Globus pallidus (tissue), 1 donor: ENCODE results near the gene PREP.
"Not testable (repeated sequence)": the region's sequence is repeated elsewhere in the genome, so short reads cannot be mapped to it uniquely, and the experiment has no call there.

Experiments
- DNase-seq: peaks from one replicate; pipeline ENCODE4 v3.0.0-alpha.2; 2015; ENCODE audit warnings: low spot score

Gene PREP

DNA sequence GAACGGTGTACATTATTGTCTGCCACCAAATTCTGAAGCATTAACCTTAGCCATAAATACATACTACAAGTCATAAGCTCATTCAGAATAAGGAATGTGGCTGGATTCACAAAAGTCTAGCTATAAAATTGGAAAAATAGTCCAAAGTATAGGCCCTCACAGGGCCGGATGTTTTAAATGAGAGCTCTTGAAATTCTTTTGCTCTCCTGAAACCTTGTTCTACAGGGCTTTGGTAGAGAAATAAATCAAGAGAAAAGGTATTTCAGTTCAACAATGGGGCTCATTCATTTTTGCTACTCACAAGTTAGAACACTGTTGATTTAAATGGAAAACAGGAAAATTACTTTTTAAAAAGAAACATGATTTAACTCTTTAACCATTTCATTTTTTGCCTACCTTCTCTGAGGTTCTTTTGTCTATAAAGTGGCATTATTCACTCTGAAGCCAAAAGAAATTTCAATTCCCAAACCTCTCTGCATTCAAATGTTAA, 58.0 kb downstream of the PREP start:
- no peak for DNase-seq

DNA sequence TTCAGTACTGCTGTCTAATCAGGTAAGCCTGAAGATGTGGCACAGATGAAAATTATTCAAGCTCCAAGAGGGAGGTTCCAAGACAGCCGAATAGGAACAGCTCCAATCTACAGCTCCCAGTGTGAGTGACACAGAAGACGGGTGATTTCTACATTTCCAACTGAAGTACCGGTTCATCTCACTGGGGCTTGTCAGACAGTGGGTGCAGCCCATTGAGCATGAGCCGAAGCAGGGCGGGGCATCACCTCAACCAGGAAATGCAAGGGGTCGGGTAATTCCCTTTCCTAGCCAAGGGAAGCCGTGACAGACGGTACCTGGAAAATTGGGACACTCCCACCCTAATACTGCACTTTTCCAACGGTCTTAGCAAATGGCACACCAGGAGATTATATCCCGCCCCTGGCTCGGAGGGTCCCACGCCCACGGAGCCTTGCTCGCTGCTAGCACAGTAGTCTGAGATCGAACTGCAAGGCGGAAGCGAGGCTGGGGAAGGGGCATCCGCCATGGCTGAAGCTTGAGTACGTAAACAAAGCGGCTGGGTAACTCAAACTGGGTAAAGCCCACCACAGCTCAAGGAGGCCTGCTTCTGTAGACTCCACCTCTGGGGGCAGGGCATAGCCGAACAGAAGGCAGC, 64.4 kb downstream of the PREP start:
- not testable (repeated sequence) for DNase-seq

GRCh38 chr6:105336986-105337385, 65.9 kb downstream of the PREP start:
- no peak for DNase-seq

DNA sequence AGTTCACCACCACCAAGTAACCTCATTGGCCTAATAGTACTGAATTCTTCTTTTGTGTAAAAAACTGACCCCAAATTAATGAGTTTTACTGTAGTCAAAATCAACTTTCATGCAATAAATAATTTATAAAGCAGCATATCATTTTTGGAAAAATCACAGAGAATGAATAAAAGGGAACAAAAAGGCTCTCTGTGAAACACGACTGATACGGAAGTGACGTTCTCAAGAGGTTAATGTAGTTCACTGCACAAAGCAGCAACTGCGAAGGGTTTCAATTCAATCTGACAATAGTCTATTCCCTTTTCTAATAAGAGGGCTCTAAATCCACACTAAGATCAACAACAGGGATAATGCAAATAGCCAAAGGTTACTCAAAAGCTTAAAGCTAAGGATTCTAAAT, 70.3 kb downstream of the PREP start:
- DNase-seq: no peak

DNA sequence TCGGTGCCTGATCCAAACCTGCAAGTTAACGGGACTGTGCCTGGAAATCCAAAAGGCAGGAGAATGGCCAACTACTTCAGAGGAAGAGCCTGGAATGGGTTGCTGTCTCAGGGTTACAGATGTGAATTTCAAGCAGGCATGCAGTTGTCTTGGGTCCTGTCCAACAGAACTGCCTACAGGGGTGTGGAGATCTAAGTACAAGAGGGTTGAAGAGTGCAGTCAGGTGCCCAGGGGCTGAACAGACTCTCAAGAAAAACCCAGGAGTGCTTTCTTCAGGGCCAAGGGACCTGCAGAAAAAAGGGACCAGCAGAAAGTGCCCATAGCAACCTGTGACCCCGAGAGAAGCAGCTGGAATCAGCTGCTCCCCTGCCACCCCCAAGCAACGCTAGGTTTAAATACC, 71.0 kb downstream of the PREP start:
- DNase-seq: no peak

- no peak for DNase-seq
These were observed 72.0 kb downstream of the PREP start for GRCh38 chr6:105330913-105331312.

DNA sequence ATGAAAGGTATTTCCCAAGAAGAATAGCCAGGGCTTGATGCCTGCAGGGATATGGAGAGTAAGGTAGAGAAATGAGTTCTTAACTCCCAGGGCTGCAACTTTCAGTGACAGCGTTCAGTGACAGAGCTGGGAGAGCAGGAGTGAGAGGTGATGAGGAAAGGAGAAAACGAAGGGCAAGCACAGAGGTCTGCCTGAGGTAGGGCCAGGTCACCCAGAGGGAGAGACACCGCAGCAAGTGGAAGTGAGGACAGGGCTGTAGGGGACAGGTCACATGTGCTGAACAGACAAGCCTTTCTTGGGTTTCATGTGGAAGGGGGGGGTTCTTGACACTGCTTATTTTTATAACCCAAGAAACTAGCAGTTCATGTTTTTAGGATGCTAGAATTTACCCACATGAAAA, 72.5 kb downstream of the PREP start:
- DNase-seq: no peak

- no peak for DNase-seq
These were observed 75.8 kb downstream of the PREP start for GRCh38 chr6:105326833-105327770.

- no peak for DNase-seq
These were observed 76.7 kb downstream of the PREP start for GRCh38 chr6:105326216-105326615.

DNA sequence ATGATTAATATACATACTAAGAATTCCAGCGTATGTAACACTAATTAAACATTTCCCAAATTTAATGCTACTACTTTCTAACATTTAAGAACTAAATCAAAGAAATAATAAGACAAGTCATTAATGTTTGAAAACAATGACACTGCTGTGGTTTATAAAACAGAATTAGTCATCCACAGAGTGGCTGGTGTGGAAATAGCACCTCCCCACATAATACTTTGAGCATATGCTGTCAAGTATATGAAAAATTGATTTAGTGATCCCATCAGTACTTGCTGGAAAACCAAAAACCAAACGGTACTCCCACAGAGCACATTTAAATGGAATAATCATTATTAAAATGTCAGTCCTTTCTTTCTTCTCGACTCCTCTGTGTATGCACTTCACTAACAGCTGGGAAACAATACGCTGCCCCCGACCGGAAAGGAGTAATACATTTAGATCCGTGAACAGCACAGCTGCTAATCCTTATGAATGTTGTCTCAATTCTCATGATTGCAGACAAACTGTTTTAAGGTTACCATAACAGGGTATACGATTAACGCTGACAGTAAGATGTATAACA, 78.4 kb downstream of the PREP start:
- DNase-seq: no peak

DNA sequence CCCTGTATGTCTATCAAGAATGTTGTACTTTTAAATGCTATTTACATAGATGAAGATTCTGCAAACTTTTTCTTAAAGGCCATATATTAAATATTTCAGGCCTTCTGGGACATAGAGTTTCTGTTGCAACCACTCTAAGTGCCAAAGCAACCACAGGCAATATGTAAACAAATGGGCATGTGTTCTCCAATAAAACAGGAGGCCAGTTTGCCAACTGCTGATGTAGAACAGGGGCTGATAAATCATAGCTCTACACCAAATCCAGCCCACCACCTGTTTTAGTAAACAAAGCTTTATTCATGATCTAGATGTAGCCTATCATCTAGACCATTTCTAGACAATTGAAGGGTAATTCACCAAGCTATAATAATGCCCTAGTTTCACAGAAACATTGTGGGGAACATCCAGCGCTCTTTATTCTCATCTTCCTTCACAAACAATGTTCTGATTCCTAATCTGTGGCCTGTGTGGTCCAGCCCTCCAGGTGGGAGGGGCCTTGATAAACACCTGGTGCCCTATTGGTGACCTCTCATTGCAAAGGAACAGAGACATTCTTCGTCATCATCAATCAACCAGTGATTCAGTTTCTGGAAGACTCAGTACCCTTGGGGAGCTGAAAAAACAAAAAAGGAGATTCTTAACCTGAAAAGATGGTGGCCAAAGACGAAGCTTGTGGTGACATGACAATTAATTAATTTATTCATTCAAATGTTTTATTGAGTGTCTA, 80.2 kb downstream of the PREP start:
- no peak for DNase-seq

DNA sequence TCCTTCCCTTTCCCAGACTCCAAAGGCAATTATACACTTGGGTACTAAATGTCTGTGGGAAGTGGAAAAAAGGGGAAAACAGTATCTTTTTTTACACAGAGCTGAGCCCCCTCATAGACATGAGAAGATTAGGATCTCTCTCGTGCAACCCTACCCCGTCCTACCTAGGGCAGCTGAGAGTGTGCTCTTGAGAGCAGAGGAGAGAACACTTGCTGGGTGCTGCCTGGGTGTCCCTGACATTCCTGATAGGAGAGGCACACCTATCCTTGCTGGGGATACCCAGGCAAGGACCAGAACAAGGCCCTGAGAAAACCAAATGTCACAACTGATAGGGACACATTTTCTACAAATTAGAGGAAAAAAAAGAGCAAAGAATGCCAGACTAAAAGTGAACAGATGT, 81.2 kb downstream of the PREP start:
- no peak for DNase-seq

DNA sequence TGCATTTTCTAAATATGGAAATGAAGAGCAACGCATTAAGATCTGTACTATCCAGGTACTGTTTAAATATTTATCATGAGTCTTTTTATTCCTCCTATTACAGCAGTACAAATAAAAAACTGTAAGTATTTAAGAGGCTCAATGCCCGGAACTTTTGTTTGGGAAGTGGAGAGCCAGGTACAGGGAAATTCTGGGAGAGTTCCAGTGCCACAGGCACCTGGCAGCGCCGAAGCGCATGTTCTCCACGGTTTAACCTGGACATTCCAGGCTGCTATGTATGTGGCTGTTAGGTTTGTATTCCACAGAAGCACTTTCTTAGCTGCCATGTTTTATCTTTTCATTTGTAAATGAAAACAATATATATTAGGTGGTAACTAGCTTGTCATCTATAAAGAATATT, 81.7 kb downstream of the PREP start:
- DNase-seq: no peak

- DNase-seq: no peak
These were observed 82.1 kb downstream of the PREP start for GRCh38 chr6:105320765-105321164.

DNA sequence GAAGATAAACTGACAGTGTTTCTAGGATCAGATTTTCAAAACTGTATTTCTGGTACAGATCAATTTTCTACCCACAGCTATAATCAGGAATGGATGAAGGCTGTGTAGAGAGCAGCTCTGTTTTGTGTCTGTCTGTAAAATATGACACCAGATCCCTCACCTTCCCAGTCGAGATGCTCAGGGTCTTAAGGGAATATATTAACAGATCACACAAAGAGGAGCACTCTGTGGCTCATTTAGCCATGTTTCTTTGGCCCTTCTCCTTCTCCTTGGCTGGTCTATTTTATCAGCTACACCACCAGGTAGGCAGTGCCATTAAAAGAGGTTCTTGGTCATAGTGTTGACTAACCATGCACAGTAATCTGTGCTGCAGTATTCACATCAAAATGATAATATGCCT, 82.6 kb downstream of the PREP start:
- no peak for DNase-seq

GRCh38 chr6:105319331-105319730, 83.6 kb downstream of the PREP start:
- no peak for DNase-seq

DNA sequence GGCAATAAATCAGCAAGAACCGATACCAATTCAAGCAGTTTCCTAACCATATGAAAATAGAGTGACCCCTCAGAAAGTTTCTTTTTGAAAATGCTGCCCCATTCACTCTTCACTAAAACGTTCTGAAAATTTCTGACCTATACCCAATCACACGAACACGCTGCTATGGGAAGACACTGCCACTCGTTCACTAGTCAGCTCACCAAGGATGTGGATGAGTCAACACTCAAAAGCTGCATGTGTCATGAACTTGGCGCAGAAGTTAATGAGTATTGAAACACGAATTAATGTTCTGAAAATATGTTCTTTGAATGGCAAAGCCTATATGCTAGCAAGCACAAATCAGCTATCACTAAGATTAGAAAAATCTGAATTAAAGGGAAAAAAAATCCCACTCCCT, 84.2 kb downstream of the PREP start:
- DNase-seq: no peak

GRCh38 chr6:105317607-105318533, 85.0 kb downstream of the PREP start:
- no peak for DNase-seq

- DNase-seq: no peak
These were observed 89.7 kb downstream of the PREP start for GRCh38 chr6:105313211-105313610.

- DNase-seq: no peak
These were observed 91.9 kb downstream of the PREP start for GRCh38 chr6:105310947-105311346.

GRCh38 chr6:105310371-105310770, 92.5 kb downstream of the PREP start:
- DNase-seq: no peak
